Measurements from ENCODE around the gene MGMT.

Gene MGMT

GRCh38 chr10:129497013-129497412 is 30.0 kb downstream of the MGMT start:
- no peak for DNase-seq

GRCh38 chr10:129498680-129499079 is 31.6 kb downstream of the MGMT start:
- no peak for DNase-seq

GRCh38 chr10:129500617-129501339 is 33.7 kb downstream of the MGMT start:
- DNase-seq, result no peak

GRCh38 chr10:129501652-129502436 is 34.8 kb downstream of the MGMT start:
- peak; percentile 41 for DNase-seq

- no peak for DNase-seq
Measured at GRCh38 chr10:129502448-129502847, 35.4 kb downstream of the MGMT start.

- no peak for DNase-seq
Measured at GRCh38 chr10:129505500-129506075, 38.5 kb downstream of the MGMT start.

GRCh38 chr10:129506101-129506797 is 39.2 kb downstream of the MGMT start:
- DNase-seq, result no peak

- no peak for DNase-seq
Measured at GRCh38 chr10:129507216-129507889, 40.3 kb downstream of the MGMT start.

GRCh38 chr10:129509155-129509554 is 42.1 kb downstream of the MGMT start:
- no peak for DNase-seq

- no peak for DNase-seq
Measured at GRCh38 chr10:129509835-129510234, 42.8 kb downstream of the MGMT start.

GRCh38 chr10:129511086-129511485 is 44.0 kb downstream of the MGMT start:
- DNase-seq, result no peak

GRCh38 chr10:129511758-129512157 is 44.7 kb downstream of the MGMT start:
- no peak for DNase-seq

GRCh38 chr10:129513312-129513711 is 46.3 kb downstream of the MGMT start:
- DNase-seq, result no peak

GRCh38 chr10:129514568-129515451 is 47.8 kb downstream of the MGMT start:
- no peak for DNase-seq

GRCh38 chr10:129516846-129517679 is 50.0 kb downstream of the MGMT start:
- DNase-seq, result no peak

- DNase-seq, result no peak
Measured at GRCh38 chr10:129517680-129518057, 50.6 kb downstream of the MGMT start.

GRCh38 chr10:129518793-129519192 is 51.8 kb downstream of the MGMT start:
- no peak for DNase-seq

- DNase-seq, result no peak
Measured at GRCh38 chr10:129520440-129521080, 53.5 kb downstream of the MGMT start.

GRCh38 chr10:129521161-129522025 is 54.4 kb downstream of the MGMT start:
- no peak for DNase-seq
